GM12891 (cell line): ENCODE measurements around the gene ST6GALNAC3.

Source experiments
- POLR2A ChIP-seq: IDR thresholded peaks from 2 replicates; pipeline ENCODE4 v1.6.1; 2011; ENCODE audit warnings: low read depth, low read length, control low read depth
- POLR2AphosphoS5 ChIP-seq: IDR thresholded peaks from 2 replicates; pipeline ENCODE4 v1.6.1; 2011; ENCODE audit warnings: low read depth, low read length, control low read depth

DNA sequence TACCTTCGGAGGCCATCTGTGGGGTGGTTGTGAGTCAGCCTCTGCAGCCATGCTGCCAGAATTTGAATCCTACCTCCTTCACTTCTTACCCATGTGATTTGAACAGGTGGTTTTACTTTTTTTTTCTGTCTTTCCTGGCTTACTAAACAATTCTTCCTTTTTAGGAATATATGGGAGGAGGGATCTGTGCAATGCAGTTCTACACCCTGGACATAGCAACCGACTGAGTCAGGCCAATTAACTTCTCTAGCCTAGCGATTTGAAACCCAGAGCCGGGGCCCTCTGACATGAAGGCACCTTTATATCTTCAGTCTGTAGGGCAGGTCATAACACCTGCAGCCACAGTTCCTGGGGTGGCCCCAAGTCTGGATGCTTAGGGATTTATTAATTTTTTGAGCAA lies 83.6 kb downstream of the ST6GALNAC3 start:
- TF ChIP-seq POLR2A (no peak), POLR2AphosphoS5 (no peak)
